AG08396 (cell line): ENCODE results near the gene DSTN.

Experiments
- DNase-seq: peaks from one replicate; pipeline ENCODE4 v3.0.0; 2012; ENCODE audit warnings: low spot score, mixed read lengths

The DSTN gene

DNA sequence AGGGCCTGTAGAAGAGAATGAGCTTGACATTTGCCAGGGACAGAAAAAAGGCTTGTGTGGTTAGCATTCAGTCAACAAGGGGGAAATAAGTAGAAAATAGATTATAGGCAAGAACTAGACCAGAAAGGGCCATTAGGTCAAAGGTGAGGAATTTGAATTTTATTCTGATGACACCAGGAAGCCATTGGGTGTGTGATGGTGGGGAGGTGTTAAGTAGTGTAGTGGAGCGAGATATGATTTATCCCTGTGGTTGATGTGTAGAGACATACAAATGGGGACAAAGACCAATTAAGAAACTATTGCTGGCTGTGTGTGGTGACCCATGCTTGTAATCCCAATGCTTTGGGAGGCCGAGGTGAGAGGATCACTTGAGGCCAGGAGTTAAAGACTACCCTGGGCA, 11.0 kb downstream of the DSTN start:
- DNase-seq, result no peak

DNA sequence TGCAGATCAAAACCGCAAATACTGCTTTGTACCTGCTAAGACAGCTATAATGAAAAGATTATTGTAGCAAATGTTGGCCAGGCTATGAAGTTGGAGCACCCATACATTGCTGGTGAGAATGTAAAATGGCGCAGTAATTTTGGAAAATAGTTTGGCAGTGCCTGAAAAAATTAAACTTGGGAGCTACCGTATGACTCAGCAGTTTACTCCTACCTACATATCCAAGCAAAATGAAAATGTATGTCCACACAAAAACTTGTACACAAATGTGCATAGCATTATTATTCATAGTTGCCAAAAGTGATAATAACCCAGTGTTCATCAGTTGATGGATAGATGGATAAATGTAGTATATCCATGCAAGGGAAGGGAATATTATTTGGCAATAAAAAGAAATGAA, 13.3 kb downstream of the DSTN start:
- no peak for DNase-seq

GRCh38 chr20:17584689-17585088, 14.8 kb downstream of the DSTN start:
- DNase-seq, result no peak

DNA sequence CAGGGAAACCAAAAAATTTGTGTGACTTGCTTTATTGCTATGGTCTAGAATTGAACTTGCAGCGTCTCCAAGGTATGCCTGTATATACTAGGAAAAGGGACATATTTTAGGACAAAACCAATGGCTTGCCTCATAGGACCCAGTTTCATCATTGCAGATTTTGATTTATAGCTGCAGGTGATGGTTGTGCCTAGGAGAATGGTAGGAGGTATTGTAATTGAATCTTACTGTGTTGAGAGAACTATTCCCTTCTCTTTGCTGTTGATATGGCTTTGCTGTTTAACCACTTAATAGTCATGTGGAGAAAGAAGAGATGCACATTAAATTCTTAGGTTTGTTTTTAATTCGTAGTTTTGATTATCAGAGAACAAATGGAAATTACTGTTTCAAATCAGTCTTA, 16.4 kb downstream of the DSTN start:
- DNase-seq, result no peak

- DNase-seq, result no peak
Observed at GRCh38 chr20:17587148-17587547, 17.3 kb downstream of the DSTN start.

DNA sequence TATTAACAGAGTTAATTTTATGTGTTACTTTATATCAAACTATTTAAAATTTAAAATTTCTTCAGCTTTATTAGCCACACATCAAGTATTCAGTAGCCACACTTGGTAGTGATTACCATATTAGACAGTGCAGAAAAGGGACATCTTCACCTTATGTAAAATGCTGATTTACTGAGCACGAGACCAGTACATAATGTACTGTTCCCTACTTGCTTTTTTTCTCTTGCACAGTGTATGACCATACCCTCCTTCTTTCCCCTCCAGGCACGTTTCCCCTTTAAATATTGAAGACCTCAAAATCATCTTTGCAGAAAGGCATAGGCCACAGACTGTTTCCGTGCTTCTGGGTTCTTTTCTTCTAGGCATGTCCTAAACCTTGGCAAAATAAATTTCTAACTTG, 17.9 kb downstream of the DSTN start:
- DNase-seq, result no peak

- DNase-seq, result no peak
Observed at GRCh38 chr20:17589161-17589834, 19.4 kb downstream of the DSTN start.

GRCh38 chr20:17590245-17590644, 20.4 kb downstream of the DSTN start:
- DNase-seq, result no peak

GRCh38 chr20:17593902-17594301, 24.0 kb downstream of the DSTN start:
- no peak for DNase-seq

GRCh38 chr20:17594443-17594842, 24.6 kb downstream of the DSTN start:
- peak; percentile 53 for DNase-seq

DNA sequence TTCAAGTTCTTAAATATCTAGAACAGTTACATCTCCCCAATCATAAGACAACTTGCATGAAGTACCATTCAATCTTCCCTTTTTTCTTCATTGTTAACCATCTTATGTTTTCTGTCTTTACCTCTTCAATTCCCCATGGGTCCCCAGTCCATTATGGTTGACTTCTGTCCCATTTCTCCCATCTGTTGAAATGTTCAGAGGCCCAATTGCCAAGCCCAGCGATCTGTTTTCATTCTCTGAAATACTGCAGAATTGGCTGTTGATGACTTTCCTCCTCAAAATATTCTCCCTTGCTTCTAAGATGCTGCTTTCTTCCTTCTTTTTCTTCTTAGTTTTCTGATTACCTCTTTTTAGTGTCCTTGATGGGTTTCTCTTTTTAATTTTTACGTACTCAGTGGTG, 26.0 kb downstream of the DSTN start:
- DNase-seq, result no peak

GRCh38 chr20:17598013-17598550, 28.2 kb downstream of the DSTN start:
- DNase-seq, result no peak

GRCh38 chr20:17601957-17602356, 32.1 kb downstream of the DSTN start:
- DNase-seq, result no peak

DNA sequence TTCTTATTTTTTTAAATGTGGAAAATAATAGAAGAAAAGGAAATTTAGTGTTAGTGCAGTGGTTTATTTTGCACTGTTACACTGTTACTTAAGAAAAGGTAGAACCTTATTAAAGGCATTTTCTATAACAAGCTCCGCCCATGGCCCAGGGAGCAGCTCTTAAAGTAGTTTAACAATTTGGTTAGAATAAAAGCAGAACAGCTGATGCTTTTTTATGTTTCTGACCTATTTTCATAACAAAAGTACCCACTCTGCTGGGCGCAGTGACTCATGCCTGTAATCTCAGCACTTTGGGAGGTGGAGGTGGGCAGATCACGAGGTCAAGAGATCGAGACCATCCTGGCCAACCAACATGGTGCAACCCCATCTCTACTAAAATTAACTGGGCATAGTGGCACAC, 32.6 kb downstream of the DSTN start:
- DNase-seq, result no peak

GRCh38 chr20:17605131-17605660, 35.3 kb downstream of the DSTN start:
- DNase-seq, result no peak

DNA sequence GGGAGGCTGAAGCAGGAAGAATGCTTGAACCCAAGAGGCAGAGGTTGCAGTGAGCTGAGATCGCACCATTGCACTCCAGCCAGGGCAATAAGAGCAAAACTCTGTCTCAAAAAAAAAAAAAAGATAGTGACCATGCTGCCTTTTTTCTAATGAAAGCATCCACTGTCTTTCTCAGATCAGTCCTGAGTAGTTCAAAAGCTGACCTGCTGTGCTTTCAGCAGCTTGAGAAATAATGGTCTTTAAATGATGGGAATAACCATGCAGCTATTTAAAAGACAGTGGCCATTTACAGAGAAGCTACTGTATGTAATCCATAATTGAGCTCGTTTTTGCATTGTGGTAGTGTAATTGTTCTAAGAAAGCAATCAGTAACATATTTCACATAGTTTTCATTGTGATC, 36.1 kb downstream of the DSTN start:
- DNase-seq, result no peak

- no peak for DNase-seq
Observed at GRCh38 chr20:17608701-17609497, 39.0 kb downstream of the DSTN start.

- DNase-seq, result no peak
Observed at GRCh38 chr20:17609811-17610377, 40.0 kb downstream of the DSTN start.

DNA sequence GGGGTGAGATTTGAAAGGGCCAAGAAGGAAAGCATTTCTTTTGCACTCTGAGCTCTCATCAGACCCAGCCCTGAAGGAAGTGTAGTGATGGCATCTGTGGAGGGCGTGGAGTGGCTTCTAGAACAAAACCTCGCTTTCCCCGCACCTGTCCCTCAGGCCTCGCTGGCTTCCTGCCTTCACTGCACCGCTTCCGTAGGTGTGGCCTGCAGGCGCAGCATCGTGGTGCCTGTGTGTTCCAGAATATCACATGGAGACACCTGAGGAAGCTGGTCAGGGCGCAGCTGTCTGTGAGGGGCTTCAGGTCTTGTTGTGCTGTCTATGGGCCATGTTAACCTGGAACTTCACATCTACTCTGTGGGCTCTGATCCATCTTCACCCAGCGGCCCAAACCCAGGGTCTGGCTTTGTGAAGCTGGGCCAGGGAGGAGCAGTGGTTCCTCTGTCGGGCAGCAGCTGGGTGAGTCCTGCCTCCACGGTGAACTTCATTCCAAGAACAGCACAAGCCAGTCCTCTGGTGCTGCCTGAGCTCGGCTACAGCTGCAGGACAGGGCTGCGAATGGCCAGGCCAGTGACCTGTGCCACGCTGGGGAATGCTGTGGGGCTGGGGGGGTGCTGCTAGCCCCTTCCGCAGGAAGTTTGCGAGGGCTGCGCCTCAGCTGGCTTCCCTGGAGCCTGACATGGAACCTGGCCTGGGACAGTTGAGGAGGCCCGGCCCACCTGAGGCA, 40.9 kb downstream of the DSTN start:
- no peak for DNase-seq

DNA sequence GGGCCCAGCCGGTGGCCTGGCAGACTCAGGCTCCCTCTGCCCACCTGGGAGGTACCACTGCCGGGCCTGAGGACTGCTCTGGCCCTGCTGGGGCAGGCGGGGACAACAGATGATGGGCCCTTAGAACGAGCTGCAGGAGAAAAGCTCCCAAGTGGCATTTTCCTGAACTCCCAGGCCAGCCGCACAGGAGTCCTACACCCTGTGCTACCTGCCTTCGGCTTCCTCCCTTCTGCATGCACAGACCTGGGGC, 41.3 kb downstream of the DSTN start:
- DNase-seq, result no peak

GRCh38 chr20:17611540-17612286, 41.8 kb downstream of the DSTN start:
- DNase-seq, result no peak
